Activated T-helper 2 cell treated with anti-CD3 and anti-CD28 coated beads, Interferon-gamma antibody, Interleukin-2, Interleukin-4, amounts not matched to agents 10 μg/mL and 5 μg/mL and 100 μg/mL, durations not matched to agents 14 hours and 24 hours and 36 hours (primary cell): ENCODE data around the gene C3orf70. TPM values are rescaled to one million over a fixed set of nuclear protein-coding genes. Genes with fewer than 3 reads are reported as not detected.

Source experiments
- DNase-seq: peaks from one replicate; pipeline ENCODE4 v3.0.0; 2021; ENCODE audit warnings: low spot score
- H3K27ac Mint-ChIP-seq: one replicate; pipeline ENCODE4 v1.8.0; 2021; ENCODE audit warnings: mixed read lengths
- H3K27me3 Mint-ChIP-seq: one replicate; pipeline ENCODE4 v1.8.0; 2021; ENCODE audit warnings: low read depth, mixed read lengths
- H3K36me3 Mint-ChIP-seq: one replicate; pipeline ENCODE4 v1.8.0; 2021; ENCODE audit warnings: low read depth, mixed read lengths
- H3K4me1 Mint-ChIP-seq: one replicate; pipeline ENCODE4 v1.8.0; 2021; ENCODE audit warnings: low read depth, mixed read lengths
- H3K4me3 Mint-ChIP-seq: one replicate; pipeline ENCODE4 v1.8.0; 2021; ENCODE audit warnings: low read depth, mild to moderate bottlenecking, moderate library complexity, mixed read lengths
- H3K9me3 Mint-ChIP-seq: one replicate; pipeline ENCODE4 v1.8.0; 2021; ENCODE audit warnings: mixed read lengths
- intact Hi-C: fragments of 100-400 bp; cut with micrococcal nuclease; formaldehyde crosslinking; loops from one replicate; pipeline ENCODE4 v1.15.1; 2023
- total RNA-seq: library from RNA; stranded (reverse); gene quantifications from 2 replicates; pipeline ENCODE4 v1.2.3, GENCODE V29; 2022

The C3orf70 gene
- total RNA-seq, 1 donor from 2014 or later = 0.05 TPM

DNA sequence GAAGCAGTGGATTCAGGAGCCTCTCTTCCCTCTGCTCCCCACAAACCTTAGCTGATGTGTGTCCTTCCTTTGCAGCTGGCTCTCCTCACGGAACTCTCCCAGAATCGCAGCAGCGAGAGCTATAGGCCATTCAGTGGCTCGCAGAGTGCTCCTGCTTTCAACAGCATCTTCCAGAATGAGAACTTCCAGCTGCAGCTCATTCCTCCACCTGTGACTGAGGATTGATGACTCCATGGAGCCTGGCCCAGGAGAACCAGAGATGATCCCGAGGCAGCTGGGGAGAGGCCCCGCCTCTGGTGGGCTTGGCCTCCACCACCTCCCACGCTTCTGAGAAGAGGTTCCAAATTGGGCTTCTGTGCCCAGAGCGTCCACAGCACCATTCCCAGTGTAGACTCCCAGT lies 101.1 kb downstream of the C3orf70 start:
- H3K4me3 Mint-ChIP-seq = no peak overlapping the region
- intact Hi-C loops = no loop called here
- no peaks in the 10 kb centered on the region for H3K4me1 Mint-ChIP-seq
- no peaks in the 10 kb centered on the region for H3K27me3 Mint-ChIP-seq
- H3K36me3 Mint-ChIP-seq = peaks cover 70% of the 10 kb centered on the region
- peaks cover 9% of the 10 kb centered on the region for H3K9me3 Mint-ChIP-seq
- no peak overlapping the region for H3K27ac Mint-ChIP-seq
- no peak for DNase-seq

DNA sequence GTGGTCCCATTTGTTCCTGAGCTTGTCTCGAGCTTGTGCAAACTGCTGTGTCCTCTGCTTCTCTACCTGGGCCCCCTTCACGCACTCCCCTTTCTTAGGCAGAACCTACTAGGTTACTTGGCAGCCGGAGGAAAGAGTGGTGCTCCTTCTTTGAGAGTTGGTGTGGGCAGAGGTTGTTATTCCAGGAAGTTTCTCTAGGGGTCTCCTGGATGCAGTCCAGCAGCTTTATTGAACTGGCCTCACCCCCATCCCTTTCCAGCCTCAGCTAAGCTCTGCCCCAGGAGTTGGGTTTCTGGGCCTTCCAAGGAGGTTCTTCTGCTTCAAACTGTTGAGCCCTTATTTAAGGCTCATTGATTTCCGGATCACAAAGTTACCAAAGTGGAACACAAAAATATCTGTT lies 103.2 kb downstream of the C3orf70 start:
- H3K27me3 Mint-ChIP-seq = no peaks in the 10 kb centered on the region
- no peaks in the 10 kb centered on the region for H3K4me1 Mint-ChIP-seq
- H3K4me3 Mint-ChIP-seq = no peak overlapping the region
- no peak for DNase-seq
- no peaks in the 10 kb centered on the region for H3K9me3 Mint-ChIP-seq
- peaks cover 56% of the 10 kb centered on the region for H3K36me3 Mint-ChIP-seq
- intact Hi-C loops = no loop called here
- no peak overlapping the region for H3K27ac Mint-ChIP-seq

DNA sequence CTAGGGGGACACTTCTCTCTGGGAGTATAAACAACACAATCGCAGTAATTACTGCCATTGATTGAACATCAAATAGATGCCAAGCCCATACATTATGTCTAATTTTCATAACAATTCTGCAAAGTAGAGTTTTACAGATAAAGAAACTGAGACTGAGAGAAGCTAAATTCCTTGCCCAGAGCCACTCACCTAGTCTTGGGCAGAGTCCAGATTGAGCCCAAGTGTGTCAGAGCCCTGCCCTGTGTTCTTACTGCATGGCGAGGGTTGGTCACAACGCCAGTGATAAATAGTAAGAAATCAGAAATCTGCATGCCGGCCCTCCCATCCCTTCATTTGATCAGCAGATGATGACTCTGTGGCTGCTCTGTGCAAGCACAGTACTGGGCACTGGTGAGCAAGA lies 106.3 kb downstream of the C3orf70 start:
- Mint-ChIP-seq H3K36me3 (peaks cover 28% of the 10 kb centered on the region), H3K4me1 (no peaks in the 10 kb centered on the region), H3K4me3 (no peak overlapping the region), H3K9me3 (no peaks in the 10 kb centered on the region), H3K27me3 (no peaks in the 10 kb centered on the region), H3K27ac (no peak overlapping the region)
- intact Hi-C loops = no loop called here
- DNase-seq = no peak

DNA sequence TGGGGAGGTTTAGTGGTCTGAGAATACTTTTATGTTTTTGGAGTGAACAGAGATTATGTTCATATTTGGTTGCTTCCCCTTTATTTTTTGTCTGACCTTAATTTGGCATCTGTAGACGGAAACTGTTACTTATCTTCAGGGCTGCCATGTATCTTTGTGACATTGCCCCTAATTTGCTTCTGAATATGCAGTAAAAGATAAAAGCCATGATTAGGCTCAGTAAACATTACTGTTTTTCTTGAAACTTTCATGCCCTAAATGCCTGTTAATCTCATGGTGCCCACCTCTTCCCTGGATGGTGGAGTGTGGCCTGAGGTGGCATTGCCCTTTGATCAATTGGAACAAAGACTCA lies 106.7 kb downstream of the C3orf70 start:
- no peak overlapping the region for H3K27ac Mint-ChIP-seq
- peaks cover 25% of the 10 kb centered on the region for H3K36me3 Mint-ChIP-seq
- no peaks in the 10 kb centered on the region for H3K9me3 Mint-ChIP-seq
- intact Hi-C loops = no loop called here
- H3K27me3 Mint-ChIP-seq = no peaks in the 10 kb centered on the region
- DNase-seq = no peak
- no peak overlapping the region for H3K4me3 Mint-ChIP-seq
- no peaks in the 10 kb centered on the region for H3K4me1 Mint-ChIP-seq

DNA sequence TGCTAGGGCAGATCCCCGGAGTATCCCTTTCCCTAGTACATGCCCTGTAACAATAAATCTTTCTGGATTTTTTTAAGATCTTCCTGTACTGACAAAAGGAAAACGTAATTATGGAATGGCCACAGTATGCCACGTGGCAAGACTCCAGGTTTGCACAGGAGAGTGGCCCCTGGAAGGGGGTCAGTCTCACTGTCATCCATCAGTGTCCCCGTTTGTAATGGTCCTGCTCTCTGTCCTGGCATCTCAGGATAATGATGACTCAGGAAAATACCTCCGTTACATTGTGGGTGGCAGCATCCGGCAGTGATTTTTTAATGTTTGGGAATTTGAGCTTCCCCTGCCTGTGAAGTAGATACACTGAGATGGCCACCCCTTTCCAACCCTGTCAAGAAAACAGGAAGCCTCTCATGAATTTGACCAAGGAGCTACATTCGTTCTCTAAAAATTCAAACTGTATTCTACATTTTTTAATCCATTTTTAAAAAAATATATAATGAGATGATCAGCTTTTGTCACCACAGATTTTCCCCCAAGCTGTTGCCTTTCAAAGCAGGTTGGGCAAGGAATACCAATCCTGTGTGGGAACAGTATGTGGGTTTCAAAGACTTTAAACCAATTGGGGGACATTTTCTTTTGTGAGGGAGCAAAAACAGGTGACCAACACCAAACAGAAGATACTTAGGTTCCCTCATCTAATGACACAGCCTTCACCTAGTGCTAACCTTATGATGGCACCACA lies 110.4 kb downstream of the C3orf70 start:
- Mint-ChIP-seq H3K36me3 (peaks cover 18% of the 10 kb centered on the region), H3K4me3 (no peak overlapping the region), H3K4me1 (no peaks in the 10 kb centered on the region), H3K27me3 (no peaks in the 10 kb centered on the region), H3K9me3 (peaks cover 8% of the 10 kb centered on the region), H3K27ac (no peak overlapping the region)
- no peak for DNase-seq
- intact Hi-C loops = no loop called here

DNA sequence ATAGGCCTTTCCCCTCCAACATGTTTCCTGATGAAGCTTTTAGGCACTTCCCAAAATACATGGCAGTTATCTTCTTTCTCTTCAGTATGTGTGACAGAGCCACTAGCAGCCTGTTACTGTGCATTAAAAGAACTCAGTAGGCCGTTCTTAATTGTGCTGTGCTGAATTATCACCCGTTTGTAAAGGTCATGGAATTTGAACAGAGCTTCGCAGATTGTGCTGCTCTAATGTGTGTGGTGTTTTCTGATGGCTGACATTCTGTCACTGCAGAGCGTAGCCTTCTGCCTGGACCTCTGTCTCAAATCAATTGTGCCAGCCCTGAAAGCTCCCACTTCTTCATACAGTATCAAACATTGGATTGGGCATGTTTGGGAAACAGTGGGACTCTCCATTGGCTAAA lies 111.3 kb downstream of the C3orf70 start:
- Mint-ChIP-seq H3K9me3 (peaks cover 13% of the 10 kb centered on the region), H3K4me3 (no peak overlapping the region), H3K4me1 (no peaks in the 10 kb centered on the region), H3K27ac (no peak overlapping the region), H3K36me3 (peaks cover 20% of the 10 kb centered on the region), H3K27me3 (no peaks in the 10 kb centered on the region)
- DNase-seq = no peak
- intact Hi-C loops = no loop called here

DNA sequence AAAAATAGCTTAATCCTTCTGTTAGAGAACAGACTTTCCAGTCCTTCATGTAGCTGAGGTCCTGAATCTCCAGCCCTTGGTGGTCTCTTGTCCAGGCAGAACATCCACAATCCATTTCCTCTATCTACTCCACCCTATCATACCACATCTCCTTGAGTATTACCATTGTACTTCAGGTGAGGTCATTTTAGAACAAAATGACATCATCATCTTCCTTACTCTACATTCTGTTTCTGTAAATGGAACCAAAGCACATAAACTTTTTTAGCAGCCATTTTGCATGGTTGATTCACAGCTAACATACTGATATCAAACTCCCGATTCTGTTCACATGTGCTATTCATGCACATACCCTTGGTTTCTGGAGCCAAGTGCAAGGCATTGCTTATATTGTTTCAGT lies 112.4 kb downstream of the C3orf70 start:
- no peak for DNase-seq
- no peaks in the 10 kb centered on the region for H3K4me1 Mint-ChIP-seq
- no peak overlapping the region for H3K27ac Mint-ChIP-seq
- intact Hi-C loops = no loop called here
- no peak overlapping the region for H3K4me3 Mint-ChIP-seq
- peaks cover 13% of the 10 kb centered on the region for H3K9me3 Mint-ChIP-seq
- H3K27me3 Mint-ChIP-seq = no peaks in the 10 kb centered on the region
- peaks cover 23% of the 10 kb centered on the region for H3K36me3 Mint-ChIP-seq

DNA sequence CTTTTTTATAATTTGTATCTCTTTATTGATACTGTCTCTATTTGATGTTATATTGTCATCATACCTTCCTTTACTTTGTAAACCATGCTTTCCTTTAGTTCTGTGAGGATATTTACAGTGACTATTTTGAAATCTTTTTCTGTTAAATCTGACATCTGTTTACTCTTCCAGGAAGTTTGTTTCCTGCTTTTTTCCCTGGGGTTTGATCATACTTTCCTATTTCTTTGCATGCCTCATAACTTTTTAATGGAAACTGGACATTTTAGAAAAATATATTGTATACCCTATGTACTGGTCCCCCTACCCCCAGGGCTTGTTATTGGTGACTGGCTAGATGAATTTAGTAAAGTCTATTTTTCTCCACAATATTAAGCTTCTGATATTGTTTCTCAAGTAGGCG lies 115.1 kb downstream of the C3orf70 start:
- H3K4me1 Mint-ChIP-seq = no peaks in the 10 kb centered on the region
- H3K27ac Mint-ChIP-seq = no peak overlapping the region
- no peak for DNase-seq
- peaks cover 18% of the 10 kb centered on the region for H3K9me3 Mint-ChIP-seq
- H3K27me3 Mint-ChIP-seq = no peaks in the 10 kb centered on the region
- H3K36me3 Mint-ChIP-seq = peaks cover 40% of the 10 kb centered on the region
- H3K4me3 Mint-ChIP-seq = no peak overlapping the region
- intact Hi-C loops = no loop called here

DNA sequence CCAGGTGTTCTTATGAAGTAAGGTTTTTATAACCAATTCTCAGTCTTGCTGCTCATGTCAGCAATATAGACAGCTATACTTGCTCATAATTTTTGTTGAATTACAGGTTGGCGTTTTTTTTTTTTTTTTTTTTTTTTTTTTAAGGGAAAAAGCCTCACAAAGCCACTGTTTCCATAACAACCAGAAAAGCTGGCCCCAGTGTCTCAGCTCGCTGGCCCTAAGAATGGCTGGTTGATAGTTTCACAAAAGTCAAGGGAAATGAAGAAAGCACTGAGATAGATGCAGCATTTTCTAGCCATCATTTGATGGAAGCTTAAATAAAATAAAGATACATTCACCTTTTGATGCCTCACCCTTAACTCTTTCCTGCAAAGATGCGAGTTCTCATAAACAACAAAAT lies 121.9 kb downstream of the C3orf70 start:
- no peaks in the 10 kb centered on the region for H3K27me3 Mint-ChIP-seq
- H3K4me1 Mint-ChIP-seq = no peaks in the 10 kb centered on the region
- peaks cover 25% of the 10 kb centered on the region for H3K36me3 Mint-ChIP-seq
- H3K27ac Mint-ChIP-seq = no peak overlapping the region
- H3K9me3 Mint-ChIP-seq = peaks cover 4% of the 10 kb centered on the region
- no peak overlapping the region for H3K4me3 Mint-ChIP-seq
- no peak for DNase-seq
- intact Hi-C loops = no loop called here

DNA sequence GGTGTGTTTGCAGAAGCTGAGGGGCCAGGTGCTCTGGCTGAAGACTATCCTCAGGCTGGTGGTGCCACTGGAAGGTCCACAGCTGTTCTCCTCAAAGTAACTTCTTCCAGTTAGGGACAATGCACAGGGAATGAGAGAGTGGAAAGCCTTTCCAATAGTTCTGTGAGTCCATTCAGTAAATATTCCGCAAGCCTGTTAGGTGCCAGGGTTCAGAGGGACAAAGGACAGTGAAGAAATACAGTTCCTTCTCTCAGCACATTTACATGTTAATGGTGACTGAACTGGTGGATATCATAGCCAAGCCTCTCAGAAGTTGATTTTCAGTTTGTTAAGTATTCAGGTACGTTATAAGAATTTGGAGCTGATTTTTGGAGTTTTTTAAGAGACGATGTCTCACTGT lies 122.5 kb downstream of the C3orf70 start:
- no peak for DNase-seq
- no peaks in the 10 kb centered on the region for H3K27me3 Mint-ChIP-seq
- peaks cover 4% of the 10 kb centered on the region for H3K9me3 Mint-ChIP-seq
- intact Hi-C loops = no loop called here
- no peak overlapping the region for H3K27ac Mint-ChIP-seq
- H3K4me3 Mint-ChIP-seq = no peak overlapping the region
- peaks cover 28% of the 10 kb centered on the region for H3K36me3 Mint-ChIP-seq
- no peaks in the 10 kb centered on the region for H3K4me1 Mint-ChIP-seq

DNA sequence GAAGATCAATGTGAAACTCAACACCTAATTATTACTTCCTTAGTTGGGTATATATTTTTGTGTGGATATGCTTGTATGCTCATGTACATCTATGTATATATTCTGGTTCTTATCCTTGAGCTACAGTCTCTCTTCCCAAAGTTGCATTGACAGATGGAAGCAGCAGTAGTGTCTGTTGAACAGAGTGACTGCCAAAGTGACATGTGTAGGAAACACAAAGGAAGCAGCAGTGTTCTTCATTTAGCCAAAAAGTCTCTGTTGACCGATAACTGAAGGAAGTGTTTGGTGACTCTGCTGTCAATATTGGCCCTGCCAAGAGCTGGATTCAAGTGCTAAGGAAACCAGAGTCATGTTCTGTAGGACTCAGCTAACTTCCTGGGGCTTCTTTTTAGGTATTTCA lies 123.8 kb downstream of the C3orf70 start:
- Mint-ChIP-seq H3K27me3 (no peaks in the 10 kb centered on the region), H3K4me3 (no peak overlapping the region), H3K9me3 (no peaks in the 10 kb centered on the region), H3K36me3 (peaks cover 23% of the 10 kb centered on the region), H3K27ac (no peak overlapping the region), H3K4me1 (peaks cover 3% of the 10 kb centered on the region)
- no peak for DNase-seq
- intact Hi-C loops = no loop called here

DNA sequence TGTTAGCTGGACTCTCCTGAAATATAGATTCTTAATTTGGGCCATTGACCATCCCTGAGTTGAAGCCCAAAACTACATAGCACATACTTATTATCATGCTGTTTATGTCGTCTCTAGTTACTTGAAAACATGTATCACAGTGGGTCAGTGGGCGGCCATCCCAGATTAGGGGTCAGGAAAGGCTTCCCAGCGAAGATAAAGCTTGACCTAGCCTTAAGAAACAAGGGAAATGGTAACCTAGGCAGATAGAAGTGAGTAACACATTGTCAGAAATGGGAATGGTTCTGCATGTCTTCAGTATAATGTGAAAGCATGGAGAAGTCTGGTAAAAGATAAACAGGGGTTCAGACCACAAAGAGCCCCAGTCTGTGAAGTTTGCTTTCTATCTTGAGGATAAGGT lies 124.7 kb downstream of the C3orf70 start:
- Mint-ChIP-seq H3K4me1 (peaks cover 3% of the 10 kb centered on the region), H3K36me3 (peaks cover 19% of the 10 kb centered on the region), H3K4me3 (no peak overlapping the region), H3K9me3 (no peaks in the 10 kb centered on the region), H3K27ac (no peak overlapping the region), H3K27me3 (no peaks in the 10 kb centered on the region)
- intact Hi-C loops = no loop called here
- no peak for DNase-seq
